Umbilical cord (tissue), 2 donors: ENCODE measurements around the gene HDHD2. TPM values are rescaled to one million over a fixed set of nuclear protein-coding genes. Genes with fewer than 3 reads are reported as not detected.

Experiments used
- DNase-seq: peaks from one replicate; pipeline ENCODE4 v3.0.0-alpha.2; 2015; ENCODE audit warnings: low spot score
- total RNA-seq: library from RNA; depleted of rRNA; stranded (reverse); fragments of >200 nt; gene quantifications from one replicate; pipeline ENCODE4 v1.2.3, GENCODE V29; 2014; ENCODE audit warnings: low replicate concordance; ENCODE audit not compliant: insufficient read depth

Gene HDHD2
- total RNA-seq, 1 donor from 2014 or later = 10.4 TPM

- no peak for DNase-seq
Observed at GRCh38 chr18:47067648-47068047, 82.7 kb downstream of the HDHD2 start.

DNA sequence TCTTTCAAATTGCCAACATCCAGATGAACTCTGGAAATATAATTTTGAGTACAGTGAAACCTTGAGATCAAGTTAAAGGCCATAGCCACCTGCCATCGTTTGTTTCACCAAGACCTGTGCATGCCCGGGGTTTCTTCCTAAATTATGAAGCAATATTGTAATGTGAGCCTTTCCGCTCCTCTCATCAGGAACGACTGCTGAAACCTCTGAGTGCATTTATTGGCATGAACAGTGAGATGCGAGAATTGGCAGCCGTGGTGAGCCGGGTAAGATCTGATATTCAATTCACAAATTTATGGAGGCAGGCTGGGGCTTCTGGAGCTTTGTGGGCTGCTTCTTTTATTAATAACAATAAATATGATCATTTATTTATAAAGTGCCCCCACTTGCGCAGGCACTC, 87.2 kb downstream of the HDHD2 start:
- no peak for DNase-seq

GRCh38 chr18:47062471-47062870, 87.8 kb downstream of the HDHD2 start:
- DNase-seq = no peak

Other genes starting within 250 kb of the HDHD2 start
- gene PIAS2, start 233.0 kb downstream of the HDHD2 start, total RNA-seq = 43.6 TPM
- gene KATNAL2, start 232.9 kb downstream of the HDHD2 start, total RNA-seq = 2.9 TPM
- gene ELOA2, start 114.9 kb downstream of the HDHD2 start, total RNA-seq = 1.9 TPM
- gene IER3IP1, start 25.9 kb upstream of the HDHD2 start, total RNA-seq = 17.3 TPM
- 0.48 TPM for gene SKOR2, start 101.2 kb upstream of the HDHD2 start, total RNA-seq